Keratinocyte (primary cell): Measurements from ENCODE around the gene UBIAD1. TPM values are rescaled to one million over a fixed set of nuclear protein-coding genes. Genes with fewer than 3 reads are reported as not detected.
"Not testable (repeated sequence)": the region's sequence is repeated elsewhere in the genome, so short reads cannot be mapped to it uniquely, and the experiment has no call there.

Source experiments
- DNase-seq: peaks from one replicate; pipeline ENCODE4 v3.0.0-alpha.2; 2011; ENCODE audit warnings: low read depth, missing footprints, low spot score
- FAIRE-seq: peaks from 2 replicates; lab custom pipeline; 2011; peaks lifted over from hg19 to GRCh38; lab: Jason Lieb, UNC
- H2AFZ ChIP-seq: 2 replicates; pipeline ENCODE4 v1.6.0; 2012; ENCODE audit warnings: low read length, control low read depth, inconsistent platforms; ENCODE audit not compliant: control insufficient read depth
- H3K27ac ChIP-seq: 2 replicates; pipeline ENCODE4 v1.5.1; 2011; ENCODE audit warnings: low read length; ENCODE audit not compliant: control insufficient read depth, insufficient read depth
- H3K27me3 ChIP-seq: 3 replicates; pipeline ENCODE4 v1.6.0; 2011; ENCODE audit warnings: low read length; ENCODE audit not compliant: control insufficient read depth, insufficient read depth; ENCODE audit errors: extremely low read depth
- H3K36me3 ChIP-seq, 2 experiments: 2 replicates in 1 of 2; 3 replicates in 1 of 2; pipeline ENCODE4 v1.5.1; 2011; ENCODE audit warnings: low read length in 2 of 2, mild to moderate bottlenecking in 1 of 2; ENCODE audit not compliant: control insufficient read depth in 2 of 2, insufficient read depth in 2 of 2; ENCODE audit errors: extremely low read depth in 1 of 2
- H3K4me1 ChIP-seq: 3 replicates; pipeline ENCODE4 v1.5.1; 2011; ENCODE audit warnings: low read length; ENCODE audit not compliant: control insufficient read depth, insufficient read depth; ENCODE audit errors: extremely low read depth
- H3K4me2 ChIP-seq: 3 replicates; pipeline ENCODE4 v1.6.0; 2011; ENCODE audit warnings: low read depth, low read length; ENCODE audit not compliant: control insufficient read depth, insufficient read depth; ENCODE audit errors: extremely low read depth
- H3K4me3 ChIP-seq, 3 experiments: fragments of 200-600 bp in 1 of 3; sonication (generic) in 1 of 3; 2 replicates in 2 of 3; 3 replicates in 1 of 3; pipeline ENCODE4 v1.5.1; 2011 to 2016; ENCODE audit warnings: low read length in 3 of 3, mild to moderate bottlenecking in 3 of 3, control low read depth in 2 of 3, inconsistent platforms in 1 of 3, low read depth in 1 of 3, mixed read lengths in 1 of 3, mixed run types in 1 of 3, moderate library complexity in 1 of 3; ENCODE audit not compliant: control insufficient read depth in 2 of 3, insufficient read depth in 2 of 3; ENCODE audit errors: extremely low read depth in 1 of 3
- H3K79me2 ChIP-seq: 2 replicates; pipeline ENCODE4 v1.6.0; 2012; ENCODE audit warnings: low read length; ENCODE audit not compliant: control insufficient read depth, insufficient read depth
- H3K9ac ChIP-seq: 3 replicates; pipeline ENCODE4 v1.6.0; 2011; ENCODE audit warnings: low read length; ENCODE audit not compliant: control insufficient read depth, insufficient read depth; ENCODE audit errors: extremely low read depth
- H3K9me1 ChIP-seq: 3 replicates; pipeline ENCODE4 v1.6.0; 2011; ENCODE audit warnings: low read length; ENCODE audit not compliant: control insufficient read depth, insufficient read depth; ENCODE audit errors: extremely low read depth
- H3K9me3 ChIP-seq: 2 replicates; pipeline ENCODE4 v1.5.1; 2012; ENCODE audit warnings: low read depth, low read length; ENCODE audit not compliant: control insufficient read depth
- H4K20me1 ChIP-seq: 3 replicates; pipeline ENCODE4 v1.6.0; 2011; ENCODE audit warnings: low read length; ENCODE audit not compliant: control insufficient read depth, insufficient read depth; ENCODE audit errors: extremely low read depth
- EZH2 ChIP-seq: IDR thresholded peaks from one replicate; pipeline ENCODE4 v1.6.1; 2012; ENCODE audit warnings: inconsistent platforms, mild to moderate bottlenecking, low read length, moderate library complexity
- dilution Hi-C: fragments of 300-500 bp; cut with MboI; formaldehyde crosslinking; loops from one replicate; pipeline ENCODE4 v1.7.0; 2020; ENCODE audit warnings: low sequenced_read_pairs; ENCODE audit not compliant: extremely low pct_ligation_motif_present
- polyA plus RNA-seq, 5 experiments: library from polyadenylated mRNA; depleted of rRNA in 3 of 5; stranded (reverse) in 3 of 5; stranded (forward) in 1 of 5; unstranded in 1 of 5; fragments of >200 nt; gene quantifications; 1 replicate in 1 of 5; 2 replicates in 3 of 5; 3 replicates in 1 of 5; pipeline versions ENCODE4 v1.2.1 to v1.2.3, GENCODE V29; 2011 to 2012; ENCODE audit warnings: missing spikeins in 2 of 5, low read depth in 1 of 5, low replicate concordance in 1 of 5
- TF ChIP-seq, protein P1 (sequence below), 3 experiments: IDR thresholded peaks in 1 of 3; conservative IDR thresholded peaks in 1 of 3; optimal IDR thresholded peaks in 1 of 3; 2 replicates in 2 of 3; 3 replicates in 1 of 3; pipeline versions ENCODE3 to v1.5.1; 2011; ENCODE audit warnings: low read length in 3 of 3, mild to moderate bottlenecking in 3 of 3, moderate library complexity in 2 of 3, control low read depth in 1 of 3, inconsistent platforms in 1 of 3; ENCODE audit not compliant: insufficient read depth in 2 of 3; ENCODE audit errors: extremely low read depth in 1 of 3

The UBIAD1 gene
- polyA plus RNA-seq, 1 donor (not counting 4 experiments of a cell fraction or from before 2014, with no cell fraction given): 9.9 TPM

DNA sequence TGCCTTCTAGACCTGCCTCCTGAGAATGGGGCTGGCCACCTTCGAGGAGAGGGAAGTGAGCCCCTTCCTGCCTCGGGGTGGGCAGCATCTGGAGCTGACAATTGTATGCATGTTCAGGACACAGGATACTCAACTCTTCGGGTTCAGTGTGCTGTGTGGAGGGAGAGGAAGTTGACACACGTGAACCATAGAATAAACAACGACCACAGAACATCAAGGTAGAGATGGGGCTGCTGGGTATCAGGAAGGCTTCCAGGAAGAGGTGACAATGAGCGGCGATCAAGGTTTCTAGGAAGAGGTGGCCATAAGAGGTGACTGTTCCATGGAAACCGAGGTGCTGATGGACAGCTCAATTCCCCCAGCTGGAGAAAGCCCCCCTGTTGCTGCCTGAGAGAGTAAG lies 22.0 kb downstream of the UBIAD1 start:
- no peak for FAIRE-seq
- TF ChIP-seq, protein P1, sequence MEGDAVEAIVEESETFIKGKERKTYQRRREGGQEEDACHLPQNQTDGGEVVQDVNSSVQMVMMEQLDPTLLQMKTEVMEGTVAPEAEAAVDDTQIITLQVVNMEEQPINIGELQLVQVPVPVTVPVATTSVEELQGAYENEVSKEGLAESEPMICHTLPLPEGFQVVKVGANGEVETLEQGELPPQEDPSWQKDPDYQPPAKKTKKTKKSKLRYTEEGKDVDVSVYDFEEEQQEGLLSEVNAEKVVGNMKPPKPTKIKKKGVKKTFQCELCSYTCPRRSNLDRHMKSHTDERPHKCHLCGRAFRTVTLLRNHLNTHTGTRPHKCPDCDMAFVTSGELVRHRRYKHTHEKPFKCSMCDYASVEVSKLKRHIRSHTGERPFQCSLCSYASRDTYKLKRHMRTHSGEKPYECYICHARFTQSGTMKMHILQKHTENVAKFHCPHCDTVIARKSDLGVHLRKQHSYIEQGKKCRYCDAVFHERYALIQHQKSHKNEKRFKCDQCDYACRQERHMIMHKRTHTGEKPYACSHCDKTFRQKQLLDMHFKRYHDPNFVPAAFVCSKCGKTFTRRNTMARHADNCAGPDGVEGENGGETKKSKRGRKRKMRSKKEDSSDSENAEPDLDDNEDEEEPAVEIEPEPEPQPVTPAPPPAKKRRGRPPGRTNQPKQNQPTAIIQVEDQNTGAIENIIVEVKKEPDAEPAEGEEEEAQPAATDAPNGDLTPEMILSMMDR (optimal IDR thresholded peaks at IDR 0.05 in 1 of 3, IDR thresholded peaks at IDR 0.05 in 1 of 3, conservative IDR thresholded peaks at IDR 0.05 in 1 of 3; ENCODE audit: extremely low read depth in 1 of 3, insufficient read depth in 2 of 3, low read length in 3 of 3): no peak
- no peak for TF ChIP-seq EZH2

DNA sequence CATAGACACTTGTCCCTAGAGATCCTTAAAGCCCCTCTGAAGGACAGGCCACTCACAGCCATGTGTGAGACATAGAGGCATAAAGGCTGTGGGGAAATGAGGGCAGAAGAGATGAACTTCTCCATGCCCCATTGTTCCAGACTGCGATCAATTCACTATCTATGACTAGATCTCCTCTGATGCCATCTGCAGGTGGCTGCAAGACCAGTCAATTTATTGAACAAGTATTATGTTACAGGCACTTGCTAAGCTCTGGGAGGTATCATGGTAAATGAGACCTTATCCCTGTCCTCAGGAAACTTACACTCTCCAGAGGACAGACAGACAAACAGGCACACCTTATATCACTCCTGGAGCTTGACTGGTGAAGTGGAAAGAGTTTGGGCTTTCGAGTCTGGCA lies 22.9 kb downstream of the UBIAD1 start:
- no peaks in the 10 kb centered on the region for H3K9me1 ChIP-seq
- dilution Hi-C loops: no loop called here
- no peaks in the 10 kb centered on the region for H3K4me1 ChIP-seq
- H3K9ac ChIP-seq: no peak overlapping the region
- no peak for DNase-seq
- no peaks in the 10 kb centered on the region for H3K27me3 ChIP-seq
- H3K27ac ChIP-seq: no peak overlapping the region
- TF ChIP-seq, protein P1 (optimal IDR thresholded peaks at IDR 0.05 in 1 of 3, IDR thresholded peaks at IDR 0.05 in 1 of 3, conservative IDR thresholded peaks at IDR 0.05 in 1 of 3; ENCODE audit: extremely low read depth in 1 of 3, insufficient read depth in 2 of 3, low read length in 3 of 3): no peak
- TF ChIP-seq EZH2: no peak
- no peak for FAIRE-seq
- H3K36me3 ChIP-seq: peaks cover 0 to 2% of the 10 kb centered on the region in 2 experiments
- H3K79me2 ChIP-seq: no peaks in the 10 kb centered on the region
- no peak overlapping the region for H3K4me3 ChIP-seq
- H3K4me2 ChIP-seq: no peak overlapping the region
- H3K9me3 ChIP-seq: no peaks in the 10 kb centered on the region
- no peak overlapping the region for H2AFZ ChIP-seq
- no peaks in the 10 kb centered on the region for H4K20me1 ChIP-seq

More for the DNA sequence above, 22.0 kb downstream of the UBIAD1 start:
- Histone ChIP-seq H3K4me1 (no peaks in the 10 kb centered on the region), H3K9me3 (no peaks in the 10 kb centered on the region), H3K79me2 (no peaks in the 10 kb centered on the region), H4K20me1 (no peaks in the 10 kb centered on the region), H3K9ac (no peak overlapping the region), H2AFZ (no peak overlapping the region), H3K27me3 (no peaks in the 10 kb centered on the region), H3K36me3 (peaks cover 0 to 3% of the 10 kb centered on the region in 2 experiments), H3K4me3 (no peak overlapping the region), H3K27ac (no peak overlapping the region), H3K9me1 (no peaks in the 10 kb centered on the region), H3K4me2 (no peak overlapping the region)
- dilution Hi-C loops: no loop called here
- DNase-seq: no peak

DNA sequence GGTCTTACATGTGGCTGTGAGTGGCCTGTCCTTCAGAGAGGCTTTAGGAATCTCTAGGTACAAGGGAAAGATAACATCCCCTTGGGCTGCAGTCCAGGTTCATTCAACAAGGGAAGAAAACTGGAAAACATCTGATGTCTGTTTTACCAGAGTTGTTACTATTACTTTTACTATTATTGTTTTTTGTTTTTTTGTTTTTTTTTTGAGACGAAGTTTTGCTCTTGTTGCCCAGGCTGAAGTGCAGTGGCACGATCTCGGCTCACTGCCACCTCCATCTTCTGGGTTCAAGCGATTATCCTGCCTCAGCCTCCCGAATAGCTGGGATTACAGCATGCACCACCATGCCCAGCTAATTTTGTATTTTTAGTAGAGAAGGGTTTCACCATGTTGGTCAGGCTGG lies 24.8 kb downstream of the UBIAD1 start:
- H3K4me2 ChIP-seq, FAIRE-seq, dilution Hi-C loops, H3K79me2 ChIP-seq, DNase-seq, H3K36me3 ChIP-seq, H3K9ac ChIP-seq, H3K9me3 ChIP-seq, H4K20me1 ChIP-seq, H3K27ac ChIP-seq, H3K27me3 ChIP-seq, H3K4me3 ChIP-seq, H3K9me1 ChIP-seq, H3K4me1 ChIP-seq, H2AFZ ChIP-seq: not testable (repeated sequence)
